GM21737 (cell line): Measurements from ENCODE around the gene NFATC3.

ENCODE experiments used
- ATAC-seq: cut with Tn5 transposase; IDR thresholded peaks from one replicate; pipeline ENCODE4 v1.9.1; 2021; ENCODE audit warnings: mild to moderate bottlenecking, moderate library complexity; ENCODE audit not compliant: unreplicated experiment

Gene NFATC3

DNA sequence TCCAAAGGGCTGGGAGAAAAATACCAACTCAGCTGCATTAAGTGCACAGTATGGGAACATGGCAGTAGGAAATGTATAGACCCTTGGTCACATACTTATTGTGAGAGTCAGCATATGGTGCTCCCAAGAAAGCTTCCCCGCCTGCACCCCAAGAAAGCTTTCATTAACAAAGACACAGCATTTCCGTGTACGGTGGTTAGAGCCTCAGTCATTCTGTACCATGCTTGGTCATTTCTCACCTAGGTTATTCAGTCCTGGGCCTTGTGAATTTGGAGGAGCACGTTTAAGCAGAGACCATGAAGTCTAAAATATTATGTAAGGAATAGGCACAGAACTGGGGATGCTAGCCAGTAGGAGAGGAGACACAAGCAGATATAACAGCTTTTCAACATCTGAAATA, 94.7 kb downstream of the NFATC3 start:
- ATAC-seq = no peak

DNA sequence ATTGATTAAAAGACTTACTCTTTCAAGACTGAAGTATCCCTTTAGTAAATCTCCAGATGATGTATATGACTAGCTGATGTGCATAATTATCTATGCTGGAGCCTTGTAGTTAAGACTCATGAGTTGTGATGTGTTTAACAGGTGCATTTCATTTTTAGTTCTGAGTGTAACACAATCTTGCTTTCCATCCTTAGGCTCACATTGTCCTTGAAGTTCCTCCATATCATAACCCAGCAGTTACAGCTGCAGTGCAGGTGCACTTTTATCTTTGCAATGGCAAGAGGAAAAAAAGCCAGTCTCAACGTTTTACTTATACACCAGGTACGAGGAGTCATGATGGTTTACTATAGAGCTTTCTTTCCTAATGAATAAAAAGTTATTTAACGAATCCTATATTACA, 97.9 kb downstream of the NFATC3 start:
- ATAC-seq = no peak

DNA sequence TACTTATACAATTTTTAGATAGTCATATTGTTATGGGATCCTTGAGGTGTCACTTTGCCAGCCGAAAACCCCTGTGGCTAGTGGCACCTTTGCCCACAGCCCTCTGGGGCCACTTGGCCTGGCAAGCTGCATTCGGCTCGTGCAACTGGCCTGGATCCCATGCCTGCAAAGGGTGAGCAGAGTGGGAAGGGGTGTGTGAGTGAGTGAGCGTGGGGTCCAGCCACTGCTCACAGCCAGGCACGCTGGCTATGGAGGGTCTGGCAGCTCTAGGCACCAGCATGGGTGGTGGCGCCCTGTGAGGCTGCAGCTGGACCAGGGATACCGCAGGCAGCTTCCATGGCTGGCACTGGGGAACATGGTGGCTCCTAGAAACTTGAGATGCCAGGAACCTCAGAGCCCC, 101.7 kb downstream of the NFATC3 start:
- no peak for ATAC-seq

DNA sequence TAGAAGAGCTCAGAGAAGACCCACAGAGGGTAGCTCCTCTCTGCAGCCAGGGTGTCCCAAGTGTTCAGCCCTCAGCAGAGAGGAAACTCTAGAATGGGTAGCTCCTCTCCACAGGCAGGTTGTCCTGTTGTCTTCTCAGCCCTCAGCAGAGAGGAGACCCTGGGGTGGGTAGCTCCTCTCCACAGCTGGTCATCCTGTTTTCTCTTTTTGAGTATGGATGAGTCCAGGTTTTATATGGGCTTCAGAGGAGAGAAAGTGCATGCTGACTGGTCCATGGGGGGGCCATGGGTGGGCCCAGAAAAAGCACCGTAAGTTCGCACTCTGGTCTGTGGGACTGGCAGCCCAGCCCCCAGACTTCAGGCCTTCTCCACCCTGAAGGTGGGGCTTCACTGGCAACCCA, 102.3 kb downstream of the NFATC3 start:
- ATAC-seq = no peak

DNA sequence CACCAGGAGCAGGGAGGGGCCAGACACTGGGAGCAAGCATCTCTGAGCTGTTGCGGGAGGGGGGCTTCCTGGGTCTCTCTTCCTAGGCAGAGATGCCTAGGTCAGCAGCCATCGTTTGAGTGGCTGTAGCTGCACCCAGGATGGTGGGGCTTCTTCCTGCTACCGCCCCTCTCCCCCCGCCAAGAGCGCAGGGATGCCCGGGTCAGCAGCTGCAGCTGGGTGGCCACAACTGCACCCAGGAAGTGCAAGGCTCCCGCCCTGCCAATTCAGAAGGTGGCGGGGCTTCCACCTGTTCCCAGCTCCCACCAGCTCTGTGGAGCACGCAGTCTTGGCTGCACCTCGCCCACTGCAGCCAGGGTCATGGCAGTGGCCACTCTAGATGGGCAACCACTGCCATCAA, 103.0 kb downstream of the NFATC3 start:
- no peak for ATAC-seq

DNA sequence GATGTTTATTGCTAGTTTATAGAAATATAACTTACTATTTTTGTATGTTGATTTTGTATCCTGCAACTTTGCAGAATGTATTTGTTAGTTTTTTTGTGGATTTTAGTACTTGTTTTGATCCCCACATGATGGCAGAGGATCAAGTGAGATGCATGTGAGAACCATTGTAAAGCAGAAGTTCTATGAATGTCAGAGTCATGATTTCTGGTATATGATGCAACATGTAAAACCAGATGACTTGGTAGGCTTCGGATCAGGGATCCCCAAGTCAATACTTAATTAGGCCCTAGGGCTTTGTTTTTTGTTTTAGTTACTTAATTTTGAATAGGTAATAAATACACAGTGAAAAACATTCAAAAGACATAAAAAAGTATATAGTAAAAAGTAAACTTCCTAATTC, 104.9 kb downstream of the NFATC3 start:
- no peak for ATAC-seq

DNA sequence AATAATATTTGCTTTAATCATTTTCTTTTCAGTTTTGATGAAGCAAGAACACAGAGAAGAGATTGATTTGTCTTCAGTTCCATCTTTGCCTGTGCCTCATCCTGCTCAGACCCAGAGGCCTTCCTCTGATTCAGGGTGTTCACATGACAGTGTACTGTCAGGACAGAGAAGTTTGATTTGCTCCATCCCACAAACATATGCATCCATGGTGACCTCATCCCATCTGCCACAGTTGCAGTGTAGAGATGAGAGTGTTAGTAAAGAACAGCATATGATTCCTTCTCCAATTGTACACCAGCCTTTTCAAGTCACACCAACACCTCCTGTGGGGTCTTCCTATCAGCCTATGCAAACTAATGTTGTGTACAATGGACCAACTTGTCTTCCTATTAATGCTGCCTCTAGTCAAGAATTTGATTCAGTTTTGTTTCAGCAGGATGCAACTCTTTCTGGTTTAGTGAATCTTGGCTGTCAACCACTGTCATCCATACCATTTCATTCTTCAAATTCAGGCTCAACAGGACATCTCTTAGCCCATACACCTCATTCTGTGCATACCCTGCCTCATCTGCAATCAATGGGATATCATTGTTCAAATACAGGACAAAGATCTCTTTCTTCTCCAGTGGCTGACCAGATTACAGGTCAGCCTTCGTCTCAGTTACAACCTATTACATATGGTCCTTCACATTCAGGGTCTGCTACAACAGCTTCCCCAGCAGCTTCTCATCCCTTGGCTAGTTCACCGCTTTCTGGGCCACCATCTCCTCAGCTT, 105.8 kb downstream of the NFATC3 start:
- ATAC-seq = no peak

DNA sequence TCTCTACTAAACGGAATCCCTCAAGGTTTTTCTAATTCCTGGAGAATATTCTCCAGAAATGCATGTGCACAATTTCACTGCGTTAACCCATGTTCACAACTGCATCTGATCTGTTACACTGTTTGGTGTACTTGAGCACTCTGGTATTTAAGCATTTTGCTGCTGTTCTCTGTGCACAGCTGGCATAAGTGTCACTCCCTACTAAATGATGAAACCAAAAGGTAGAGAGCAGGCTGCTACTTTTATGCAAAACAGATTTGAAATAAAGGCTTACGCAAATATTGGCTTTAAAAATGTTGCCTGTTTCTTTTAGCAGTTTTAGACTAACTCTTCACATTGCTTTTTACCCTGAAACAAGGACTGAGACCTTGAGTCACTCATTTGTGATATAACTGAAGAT, 109.1 kb downstream of the NFATC3 start:
- ATAC-seq = no peak

DNA sequence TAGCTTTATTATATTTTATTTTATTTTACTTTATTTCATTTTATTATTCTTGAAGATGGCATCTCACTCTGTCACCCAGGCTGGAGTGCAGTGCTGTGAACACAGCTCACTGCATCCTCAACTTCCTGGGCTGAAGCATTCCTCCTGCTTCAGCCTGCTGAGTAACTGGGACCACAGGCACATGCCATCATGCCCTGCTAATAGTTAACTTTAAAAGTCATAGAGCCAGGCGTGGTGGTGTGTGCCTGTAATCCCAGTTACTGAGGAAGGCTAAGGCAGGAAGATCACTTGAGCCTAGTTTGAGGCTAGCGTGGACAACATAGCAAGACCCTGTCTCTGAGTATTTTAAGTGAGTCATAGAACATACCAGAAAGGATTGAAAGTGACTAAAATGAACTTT, 112.1 kb downstream of the NFATC3 start:
- no peak for ATAC-seq

DNA sequence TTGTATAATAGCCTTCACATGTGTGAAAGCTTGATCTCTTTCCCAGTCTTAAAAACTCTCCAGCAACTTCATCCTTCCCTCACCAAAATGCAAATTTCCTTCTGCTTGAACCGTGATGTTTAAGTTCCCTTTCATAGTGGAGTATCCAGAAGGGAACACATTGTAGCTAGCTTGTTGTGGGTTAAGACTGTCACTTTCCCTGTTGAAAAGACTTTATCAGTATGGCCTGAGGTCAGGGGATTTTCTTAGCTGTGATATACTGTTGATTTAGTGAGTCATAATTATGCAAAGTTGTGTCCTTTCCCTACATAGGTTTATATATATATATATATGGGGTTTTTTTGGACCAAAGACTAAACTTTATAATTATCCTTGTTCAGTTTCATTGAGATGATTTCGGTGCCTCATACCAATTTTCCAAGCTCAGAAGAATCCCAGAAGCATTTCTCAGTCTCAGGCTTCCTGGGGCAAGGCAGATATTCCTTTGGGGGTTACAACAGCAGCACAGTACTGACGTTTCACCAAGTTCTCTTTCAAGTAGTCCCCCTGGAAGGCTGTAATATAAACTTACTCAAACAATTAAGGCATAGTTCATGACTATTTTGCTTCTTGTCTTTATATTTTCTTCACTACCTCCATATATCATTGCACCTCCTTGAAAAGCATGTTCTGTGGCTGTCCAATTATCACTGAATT, 115.1 kb downstream of the NFATC3 start:
- no peak for ATAC-seq

DNA sequence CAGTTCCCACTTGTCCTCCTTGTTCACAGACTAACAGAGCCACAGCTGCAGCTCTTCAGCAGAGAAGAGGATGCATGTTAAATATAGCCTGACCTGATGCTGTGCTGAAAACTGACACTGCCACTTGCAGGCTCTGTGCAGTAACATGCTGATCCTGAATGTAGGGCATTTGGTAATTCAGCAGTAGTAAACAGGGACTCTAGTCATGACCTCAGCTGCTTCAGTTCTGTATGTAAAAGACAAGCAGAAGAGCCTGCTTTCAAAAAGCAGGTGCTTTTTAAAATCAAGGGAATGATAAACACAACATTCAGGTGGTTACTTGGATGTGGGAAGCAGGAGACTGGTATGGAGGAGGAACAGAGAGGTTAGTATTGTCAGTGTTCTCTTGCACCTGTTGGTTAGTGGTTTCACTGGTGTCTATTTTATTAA, 116.9 kb downstream of the NFATC3 start:
- ATAC-seq = no peak

DNA sequence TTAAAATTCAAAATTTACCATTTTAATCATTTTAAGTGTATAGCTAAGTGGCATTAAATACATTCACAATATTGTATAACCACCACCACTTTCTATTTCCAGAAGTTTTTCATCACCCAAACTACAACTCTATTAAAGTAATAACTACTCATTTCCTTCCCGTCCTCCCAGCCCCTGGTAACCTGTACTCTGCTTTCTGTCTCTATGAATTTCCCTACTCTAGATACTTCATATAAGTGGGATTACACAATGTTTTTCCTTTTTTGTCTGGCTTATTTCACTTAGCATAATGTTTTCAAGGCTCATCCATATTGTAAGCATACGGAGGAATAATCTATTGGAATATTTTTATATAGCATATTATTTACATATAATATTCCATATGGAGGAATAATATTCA, 121.1 kb downstream of the NFATC3 start:
- no peak for ATAC-seq

DNA sequence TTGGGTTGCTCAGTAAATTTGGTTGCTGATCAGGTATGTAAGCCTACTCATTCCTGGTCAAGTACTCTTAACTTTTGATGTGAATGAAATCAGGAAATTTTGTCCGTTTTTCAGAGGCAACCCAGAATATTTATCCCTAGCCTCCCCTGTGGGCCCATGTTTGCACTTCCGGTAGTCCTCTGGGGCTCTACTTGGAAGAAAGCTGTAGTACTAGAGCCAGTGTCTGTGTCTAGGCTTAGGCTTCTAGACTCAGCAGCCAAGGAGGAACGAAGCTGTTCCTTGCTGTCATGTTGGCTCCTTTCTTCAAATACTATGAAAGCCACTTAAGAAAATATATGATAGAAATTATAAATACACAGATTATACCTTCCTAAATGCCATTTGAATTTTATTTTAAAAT, 129.6 kb downstream of the NFATC3 start:
- no peak for ATAC-seq

DNA sequence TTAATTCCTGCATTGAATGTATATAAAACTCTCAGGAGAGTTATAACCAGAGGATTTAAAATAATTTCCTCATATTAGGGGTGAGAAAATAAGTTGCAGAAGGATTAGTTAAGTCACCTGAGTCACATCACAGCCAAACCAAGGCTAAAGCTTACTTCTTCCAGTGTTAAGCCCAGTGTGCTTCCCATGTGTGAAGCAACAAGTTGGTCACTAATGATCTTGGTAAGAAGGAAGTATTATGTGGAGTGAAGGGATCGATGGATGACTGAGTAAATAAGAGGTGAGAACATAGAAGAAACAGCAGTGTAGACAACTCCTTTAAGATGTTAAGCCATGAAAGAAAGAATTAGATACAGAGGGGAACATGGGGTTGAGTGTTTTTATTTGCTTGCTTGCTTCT, 130.1 kb downstream of the NFATC3 start:
- no peak for ATAC-seq

DNA sequence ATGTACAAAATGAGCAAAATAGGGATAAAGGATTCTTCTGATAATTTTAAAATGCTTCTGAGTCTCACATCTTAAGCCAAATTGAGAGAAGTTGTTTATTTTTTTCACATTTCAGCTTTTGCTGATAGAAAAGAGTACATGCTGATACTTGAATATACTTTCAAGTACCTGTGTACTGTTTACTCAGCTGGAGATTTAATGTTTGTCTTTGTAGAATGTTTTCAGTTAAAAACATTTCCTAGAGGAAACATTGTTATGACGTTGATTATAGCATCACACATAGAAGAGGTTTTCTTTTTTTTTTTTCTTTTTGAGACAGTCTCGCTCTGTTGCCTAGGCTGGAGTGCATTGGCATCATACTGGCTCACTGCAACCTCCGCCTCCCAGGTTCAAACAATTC, 131.1 kb downstream of the NFATC3 start:
- ATAC-seq = no peak

DNA sequence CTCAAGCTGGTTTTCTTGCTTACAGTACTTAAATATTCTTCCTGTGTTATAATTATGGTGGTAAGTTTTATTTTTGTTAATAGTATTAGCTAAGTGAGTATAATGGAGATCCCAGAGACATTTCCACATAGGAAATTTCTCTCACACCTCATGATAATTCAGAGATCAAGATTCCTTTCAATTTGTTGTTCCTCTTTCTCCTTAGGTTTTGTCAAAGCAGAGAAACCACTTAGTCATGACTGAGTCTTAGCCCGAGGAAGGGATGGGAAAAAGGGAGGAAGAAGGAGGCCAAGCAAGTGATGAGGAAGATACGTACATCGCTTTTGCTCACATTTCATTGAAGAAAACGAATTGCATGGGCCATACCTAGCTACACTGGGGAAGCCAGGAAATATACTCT, 132.3 kb downstream of the NFATC3 start:
- ATAC-seq = no peak

DNA sequence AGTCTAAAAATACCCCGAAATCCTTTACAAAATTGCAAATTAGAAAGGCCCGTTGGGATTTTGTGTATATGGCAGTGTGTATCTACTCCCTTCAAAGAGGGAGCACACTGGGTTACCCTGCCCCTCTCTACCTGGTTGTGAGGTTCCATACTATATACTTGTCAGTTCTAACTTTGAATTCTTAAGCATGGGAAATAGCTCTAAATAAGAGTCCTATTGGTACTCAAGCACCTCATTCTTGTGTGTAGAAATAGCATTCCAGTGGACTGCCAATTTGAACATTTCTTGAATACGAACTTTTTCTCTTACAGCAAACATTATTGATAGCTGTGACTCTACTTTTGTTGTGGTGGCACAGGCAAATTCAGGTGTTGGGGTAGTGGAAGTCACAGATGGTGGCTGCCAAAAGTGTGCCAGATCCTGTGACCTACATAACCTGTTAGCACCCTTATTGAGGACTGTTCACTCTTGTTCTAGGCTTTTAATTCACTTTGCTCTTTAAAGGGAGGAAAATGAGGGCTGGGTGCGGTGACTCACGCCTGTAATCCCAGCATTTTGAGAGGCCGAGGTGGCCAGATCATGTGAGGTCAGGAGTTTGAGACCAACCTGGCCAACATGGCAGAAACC, 134.7 kb downstream of the NFATC3 start:
- no peak for ATAC-seq

DNA sequence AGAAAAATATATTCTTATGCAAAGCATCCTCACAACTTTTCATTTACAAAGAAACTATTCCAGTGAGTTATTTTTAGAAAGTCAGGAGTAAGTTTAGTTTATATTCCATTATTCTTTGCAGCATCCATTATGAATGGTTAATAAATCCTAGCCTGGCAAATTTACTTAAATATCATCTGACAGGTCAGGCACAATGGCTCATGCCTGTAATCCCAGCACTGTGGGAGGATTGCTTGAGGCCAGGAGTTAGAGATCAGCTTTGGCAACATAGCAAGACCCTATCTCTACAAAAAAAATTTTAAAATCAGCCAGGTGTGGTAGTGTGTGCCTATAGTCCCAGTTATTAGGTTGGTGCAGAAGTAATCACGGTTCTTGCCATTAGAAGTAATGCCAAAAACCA, 137.9 kb downstream of the NFATC3 start:
- ATAC-seq = no peak

DNA sequence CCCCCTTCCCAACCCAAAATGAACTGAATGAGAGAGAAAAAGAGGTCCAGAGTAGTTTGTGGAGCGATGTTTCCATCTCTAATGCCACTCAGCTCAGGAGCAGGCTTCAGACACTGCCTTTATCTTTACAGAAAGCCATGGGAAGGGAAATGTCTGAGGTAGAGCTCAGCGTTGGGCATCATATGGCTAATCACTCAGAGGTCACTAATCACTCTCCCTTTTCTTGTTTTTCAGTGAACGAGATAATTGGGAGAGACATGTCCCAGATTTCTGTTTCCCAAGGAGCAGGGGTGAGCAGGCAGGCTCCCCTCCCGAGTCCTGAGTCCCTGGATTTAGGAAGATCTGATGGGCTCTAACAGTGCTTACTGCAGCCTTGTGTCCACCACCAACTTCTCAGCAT, 140.9 kb downstream of the NFATC3 start:
- ATAC-seq = no peak

DNA sequence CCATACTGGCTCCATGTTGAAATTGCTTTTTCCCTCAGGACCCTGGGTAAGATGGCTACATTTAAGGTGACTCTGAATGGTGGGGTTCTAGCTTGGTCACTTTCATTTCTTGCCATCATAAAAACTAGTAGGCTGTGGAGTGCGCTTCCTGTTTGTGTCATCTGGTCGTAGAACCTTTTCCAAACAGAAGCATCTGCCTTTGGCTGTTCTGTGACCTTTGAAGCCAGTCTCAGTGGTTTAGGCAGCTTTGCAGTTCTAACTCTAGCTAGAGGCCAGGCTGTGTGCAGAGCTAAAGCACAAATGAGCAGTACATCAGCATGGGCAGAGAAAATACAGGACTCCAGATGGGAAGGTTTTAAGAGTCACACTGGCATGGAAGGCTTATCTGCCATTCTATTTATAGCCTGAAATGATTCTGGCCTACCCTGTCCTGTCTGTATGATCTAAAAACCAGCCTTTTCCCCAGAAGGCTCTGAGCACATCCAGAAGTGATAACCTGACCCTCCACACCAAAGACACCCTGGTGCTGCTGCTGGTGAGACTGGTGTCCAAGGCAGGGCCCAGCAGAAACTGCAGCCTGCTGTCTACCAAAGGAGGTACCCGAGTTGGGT, 142.1 kb downstream of the NFATC3 start:
- no peak for ATAC-seq

DNA sequence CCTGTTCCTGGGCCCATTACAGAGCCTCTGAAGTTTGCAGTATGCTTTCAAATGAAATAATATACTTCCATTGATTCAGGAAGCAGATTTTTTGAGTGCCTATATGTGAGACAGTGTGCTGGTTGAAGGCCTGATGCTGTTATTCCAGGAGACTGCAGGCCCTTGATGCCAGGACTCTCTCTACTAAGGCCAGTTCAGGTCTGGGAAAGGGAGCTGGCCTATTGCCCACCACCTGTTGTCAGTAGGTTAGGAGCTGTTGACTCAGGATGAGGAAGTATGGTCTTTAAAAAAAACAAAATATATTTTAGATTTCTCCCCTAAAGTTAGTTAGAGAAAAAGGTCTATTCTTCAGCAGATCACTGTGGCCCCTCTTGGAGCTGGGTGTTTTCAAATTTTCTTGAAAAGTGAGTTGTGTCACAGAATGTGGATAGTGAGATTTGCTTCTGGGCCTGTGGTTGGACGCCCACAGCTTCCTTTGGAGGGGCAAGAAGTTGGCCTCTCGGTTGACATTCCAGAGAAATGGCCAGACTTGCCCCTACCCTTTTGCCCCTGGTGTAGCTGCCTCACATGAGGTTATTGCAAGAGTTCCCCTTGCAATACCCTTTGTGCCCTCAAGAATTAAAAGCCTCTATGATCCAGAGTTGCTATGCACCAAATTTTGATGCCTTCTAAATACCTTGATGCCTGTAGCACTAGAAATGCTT, 142.8 kb downstream of the NFATC3 start:
- ATAC-seq = no peak
